HG02678 (cell line): Measurements from ENCODE around the gene EHBP1.

Experiments
- ATAC-seq: cut with Tn5 transposase; IDR thresholded peaks from one replicate; pipeline ENCODE4 v1.9.1; 2021; ENCODE audit warnings: mild to moderate bottlenecking, moderate library complexity; ENCODE audit not compliant: unreplicated experiment

Gene EHBP1

GRCh38 chr2:62705007-62705829 lies at the start of gene EHBP1:
Gene EHBP1, plus strand, starts transcription at chr2:62705713. Its CDS starts 1,479 bp downstream, at chr2:62707192.
- ATAC-seq, result peak; percentile 92

- peak; percentile 51 for ATAC-seq
Measured at GRCh38 chr2:62657783-62658182, 47.7 kb upstream of the EHBP1 start.

- ATAC-seq, result no peak
Measured at GRCh38 chr2:62658891-62659290, 46.6 kb upstream of the EHBP1 start.

GRCh38 chr2:62660087-62660486 lies 45.4 kb upstream of the EHBP1 start:
- peak; percentile 82 for ATAC-seq

- ATAC-seq, result no peak
Measured at GRCh38 chr2:62660582-62661262, 44.8 kb upstream of the EHBP1 start.

GRCh38 chr2:62661263-62661635 lies 44.3 kb upstream of the EHBP1 start:
- no peak for ATAC-seq

GRCh38 chr2:62662131-62662530 lies 43.4 kb upstream of the EHBP1 start:
- ATAC-seq, result no peak

- ATAC-seq, result no peak
Measured at GRCh38 chr2:62662554-62662953, 43.0 kb upstream of the EHBP1 start.

GRCh38 chr2:62663411-62663810 lies 42.1 kb upstream of the EHBP1 start:
- ATAC-seq, result no peak

GRCh38 chr2:62663920-62664795 lies 41.4 kb upstream of the EHBP1 start:
- no peak for ATAC-seq

- no peak for ATAC-seq
Measured at GRCh38 chr2:62665446-62665845, 40.1 kb upstream of the EHBP1 start.

GRCh38 chr2:62669180-62669579 lies 36.3 kb upstream of the EHBP1 start:
- no peak for ATAC-seq

GRCh38 chr2:62672601-62673000 lies 32.9 kb upstream of the EHBP1 start:
- ATAC-seq, result no peak

GRCh38 chr2:62675062-62675461 lies 30.5 kb upstream of the EHBP1 start:
- no peak for ATAC-seq

- no peak for ATAC-seq
Measured at GRCh38 chr2:62685256-62685655, 20.3 kb upstream of the EHBP1 start.

GRCh38 chr2:62686012-62686685 lies 19.4 kb upstream of the EHBP1 start:
- ATAC-seq, result no peak

- ATAC-seq, result no peak
Measured at GRCh38 chr2:62687636-62688035, 17.9 kb upstream of the EHBP1 start.

- no peak for ATAC-seq
Measured at GRCh38 chr2:62688771-62689170, 16.7 kb upstream of the EHBP1 start.

GRCh38 chr2:62691186-62691585 lies 14.3 kb upstream of the EHBP1 start:
- ATAC-seq, result no peak

GRCh38 chr2:62692225-62692624 lies 13.3 kb upstream of the EHBP1 start:
- ATAC-seq, result no peak

- ATAC-seq, result no peak
Measured at GRCh38 chr2:62698653-62699052, 6.9 kb upstream of the EHBP1 start.
